ENCODE measurements around the gene PSMB10.

The PSMB10 gene

GRCh38 chr16:67892899-67893742 is 43.5 kb downstream of the PSMB10 start, which contains the start of gene PSKH1 (continued):
- TF ChIP-seq SCRT1 (tag by site-specific recombination; IDR thresholded peaks at IDR 0.05; ENCODE audit: borderline replicate concordance) (no peak), KLF17 (tag by site-specific recombination; IDR thresholded peaks at IDR 0.05) (no peak), ZNF366 (tag by site-specific recombination; conservative IDR thresholded peaks at IDR 0.05) (peak; percentile 84), ZNF416 (tag by site-specific recombination; IDR thresholded peaks at IDR 0.05) (no peak), ZXDB (tag by site-specific recombination; IDR thresholded peaks at IDR 0.05) (no peak), PRDM1 (tag by site-specific recombination; IDR thresholded peaks at IDR 0.05) (peak; percentile 94), ZNF292 (tag by site-specific recombination; IDR thresholded peaks at IDR 0.05; ENCODE audit: borderline replicate concordance, low read depth) (no peak), ZNF629 (tag by site-specific recombination; IDR thresholded peaks at IDR 0.05) (peak; percentile 93), ZNF169 (tag by site-specific recombination; IDR thresholded peaks at IDR 0.05) (no peak), MYNN (tag by site-specific recombination; IDR thresholded peaks at IDR 0.05; ENCODE audit: borderline replicate concordance) (no peak), ZNF248 (tag by site-specific recombination; IDR thresholded peaks at IDR 0.05) (no peak), ZNF174 (tag by site-specific recombination; IDR thresholded peaks at IDR 0.05) (no peak), KLF10 (tag by site-specific recombination; IDR thresholded peaks at IDR 0.05) (peak; percentile 96), KLF16 (tag by site-specific recombination; IDR thresholded peaks at IDR 0.05) (no peak), ATF2 (tag by site-specific recombination; IDR thresholded peaks at IDR 0.05; ENCODE audit: low read depth) (no peak), ZNF155 (tag by site-specific recombination; IDR thresholded peaks at IDR 0.05) (no peak), CTCF (tag by site-specific recombination; IDR thresholded peaks at IDR 0.05) (peak; percentile 27; the same call in 1 of the 2 replicates), PRDM2 (tag by site-specific recombination; IDR thresholded peaks at IDR 0.05; ENCODE audit: borderline replicate concordance) (no peak), ZNF529 (tag by site-specific recombination; IDR thresholded peaks at IDR 0.05; ENCODE audit: insufficient replicate concordance) (no peak), ZNF600 (tag by site-specific recombination; IDR thresholded peaks at IDR 0.05) (peak; percentile 73), KLF8 (tag by site-specific recombination; IDR thresholded peaks at IDR 0.05) (peak; percentile 73; the same call in 1 of the 2 replicates), ZNF518A (tag by site-specific recombination; conservative IDR thresholded peaks at IDR 0.05; ENCODE audit: low read depth) (no peak), ZNF202 (tag by site-specific recombination; IDR thresholded peaks at IDR 0.05; ENCODE audit: borderline replicate concordance) (no peak), ZNF473 (tag by site-specific recombination; IDR thresholded peaks at IDR 0.05) (no peak)
